IMR-90 (cell line): ENCODE results near the gene MSMP. TPM values are rescaled to one million over a fixed set of nuclear protein-coding genes. Genes with fewer than 3 reads are reported as not detected.

ENCODE experiments used
- ATAC-seq: fragments of 200-7000 bp; cut with Tn5 transposase; 2 replicates; pipeline ENCODE4 v1.9.1; 2020; ENCODE audit warnings: low read depth, mild to moderate bottlenecking, moderate library complexity
- BruUV-seq: library from RNA; stranded (reverse); fragments of 400-500 nt; replicated peaks from 2 replicates; lab custom pipeline; 2021; lab: Mats Ljungman, UMichigan
- CTCF ChIA-PET: fragments of 300-600 bp; formaldehyde crosslinking; extraction: SDS; loops from one replicate; lab custom pipeline; 2021; ENCODE audit warnings: antibody characterized with exemption; lab: Yijun Ruan, JAX
- POLR2A ChIA-PET: fragments of 300-600 bp; sonication (Branson Sonifier 250); formaldehyde crosslinking; loops from one replicate; lab custom pipeline; 2022; ENCODE audit warnings: antibody characterized with exemption; ENCODE audit not compliant: unreplicated experiment; lab: Charles Lee
- DNase-seq: peaks from one replicate; pipeline ENCODE4 v3.0.0; 2013
- H2AFZ ChIP-seq: replicated peaks from 2 replicates; pipeline ENCODE3; 2013; ENCODE audit warnings: low read length, mild to moderate bottlenecking; ENCODE audit not compliant: poor library complexity
- H2AK5ac ChIP-seq: 2 replicates; pipeline ENCODE4 v1.6.1; 2013; ENCODE audit warnings: low read depth, low read length, inconsistent platforms
- H2AK9ac ChIP-seq: replicated peaks from 2 replicates; pipeline ENCODE3; 2013; ENCODE audit warnings: mild to moderate bottlenecking, low read depth, low read length, moderate library complexity; ENCODE audit not compliant: poor library complexity
- H2BK120ac ChIP-seq: 2 replicates; pipeline ENCODE4 v1.6.1; 2013; ENCODE audit warnings: low read depth, low read length, inconsistent platforms
- H2BK15ac ChIP-seq: 3 replicates; pipeline ENCODE4 v1.6.1; 2013; ENCODE audit warnings: low read depth, low read length, inconsistent platforms
- H2BK20ac ChIP-seq: 2 replicates; pipeline ENCODE4 v1.6.1; 2013; ENCODE audit warnings: low read depth, mild to moderate bottlenecking, inconsistent platforms, low read length, moderate library complexity
- H2BK5ac ChIP-seq: 2 replicates; pipeline ENCODE4 v1.6.1; 2013; ENCODE audit warnings: mild to moderate bottlenecking, low read depth, low read length, inconsistent platforms; ENCODE audit not compliant: poor library complexity, severe bottlenecking
- H3K14ac ChIP-seq: replicated peaks from 2 replicates; pipeline ENCODE4 v1.6.1; 2013; ENCODE audit warnings: low read depth, low read length, inconsistent platforms
- H3K18ac ChIP-seq: 2 replicates; pipeline ENCODE4 v1.6.1; 2013; ENCODE audit warnings: low read depth, low read length, control low read depth
- H3K23ac ChIP-seq: 2 replicates; pipeline ENCODE4 v1.6.1; 2013; ENCODE audit warnings: low read depth, low read length, inconsistent platforms
- H3K27ac ChIP-seq: 2 replicates; pipeline ENCODE4 v1.5.1; 2013; ENCODE audit warnings: mild to moderate bottlenecking, control low read depth, low read length; ENCODE audit not compliant: insufficient read depth
- H3K27me3 ChIP-seq: 2 replicates; pipeline ENCODE4 v1.6.1; 2013; ENCODE audit warnings: low read length; ENCODE audit not compliant: control insufficient read depth, insufficient read depth
- H3K36me3 ChIP-seq: 2 replicates; pipeline ENCODE4 v1.6.1; 2013; ENCODE audit warnings: low read length, mixed read lengths; ENCODE audit not compliant: control insufficient read depth, insufficient read depth
- H3K4ac ChIP-seq: 2 replicates; pipeline ENCODE4 v1.6.1; 2013; ENCODE audit warnings: low read depth, low read length, inconsistent platforms
- H3K4me1 ChIP-seq: 2 replicates; pipeline ENCODE4 v1.6.1; 2013; ENCODE audit warnings: low read length, mixed read lengths; ENCODE audit not compliant: control insufficient read depth, insufficient read depth
- H3K4me2 ChIP-seq: 2 replicates; pipeline ENCODE4 v1.6.1; 2013; ENCODE audit warnings: low read depth, mild to moderate bottlenecking, control low read depth, low read length, moderate library complexity
- H3K4me3 ChIP-seq: 2 replicates; pipeline ENCODE4 v1.5.1; 2013; ENCODE audit warnings: low read depth, mild to moderate bottlenecking, control low read depth, low read length, moderate library complexity; ENCODE audit not compliant: insufficient read depth
- H3K56ac ChIP-seq: 2 replicates; pipeline ENCODE4 v1.6.1; 2013; ENCODE audit warnings: low read length, inconsistent platforms; ENCODE audit not compliant: insufficient read depth; ENCODE audit errors: extremely low read depth
- H3K79me1 ChIP-seq, 2 experiments: 2 replicates each; pipeline ENCODE4 v1.6.1; 2013; ENCODE audit warnings: low read length in 2 of 2, inconsistent platforms in 1 of 2, low read depth in 1 of 2
- H3K9ac ChIP-seq: 2 replicates; pipeline ENCODE4 v1.6.1; 2013; ENCODE audit warnings: low read depth, low read length, control low read depth
- H3K9me1 ChIP-seq: 2 replicates; pipeline ENCODE4 v1.6.1; 2013; ENCODE audit warnings: low read length, inconsistent platforms; ENCODE audit not compliant: insufficient read depth
- H3K9me3 ChIP-seq: 2 replicates; pipeline ENCODE4 v1.6.1; 2013; ENCODE audit warnings: low read length; ENCODE audit not compliant: control insufficient read depth, insufficient read depth
- H4K20me1 ChIP-seq: 2 replicates; pipeline ENCODE4 v1.6.1; 2013; ENCODE audit warnings: low read length, inconsistent platforms; ENCODE audit not compliant: insufficient read depth
- H4K5ac ChIP-seq: 2 replicates; pipeline ENCODE4 v1.6.1; 2013; ENCODE audit warnings: mild to moderate bottlenecking, low read depth, low read length, control low read depth
- H4K8ac ChIP-seq, 2 experiments: 2 replicates each; pipeline ENCODE4 v1.6.1; 2013; ENCODE audit warnings: low read depth in 2 of 2, low read length in 2 of 2, control low read depth in 1 of 2, inconsistent platforms in 1 of 2
- H4K91ac ChIP-seq: 2 replicates; pipeline ENCODE4 v1.6.1; 2013; ENCODE audit warnings: low read depth, low read length, inconsistent platforms; ENCODE audit not compliant: insufficient read depth
- BHLHE40 ChIP-seq: fragments of 150-350 bp; IDR thresholded peaks from 2 replicates; pipeline ENCODE4 v1.6.1; 2016; ENCODE audit warnings: mild to moderate bottlenecking, low read depth, low read length
- CEBPB ChIP-seq: IDR thresholded peaks from 2 replicates; pipeline ENCODE4 v1.6.1; 2012; ENCODE audit warnings: low read depth, low read length, improper control_type of control experiment
- CHD1 ChIP-seq: IDR thresholded peaks from 2 replicates; pipeline ENCODE4 v1.6.1; 2012; ENCODE audit warnings: low read depth, low read length, improper control_type of control experiment
- ELK1 ChIP-seq: fragments of 150-350 bp; IDR thresholded peaks from 2 replicates; pipeline ENCODE4 v1.6.1; 2016; ENCODE audit warnings: low read depth, mild to moderate bottlenecking, low read length, moderate library complexity, borderline replicate concordance
- FOS ChIP-seq: fragments of 150-350 bp; IDR thresholded peaks from 2 replicates; pipeline ENCODE4 v1.6.1; 2016; ENCODE audit warnings: low read depth, low read length
- MAFK ChIP-seq: IDR thresholded peaks from 2 replicates; pipeline ENCODE4 v1.6.1; 2012; ENCODE audit warnings: low read depth, low read length, improper control_type of control experiment
- MAZ ChIP-seq: IDR thresholded peaks from 2 replicates; pipeline ENCODE4 v1.6.1; 2012; ENCODE audit warnings: low read depth, mild to moderate bottlenecking, low read length, improper control_type of control experiment, moderate library complexity, borderline replicate concordance
- NFE2L2 ChIP-seq: fragments of 150-350 bp; IDR thresholded peaks from 2 replicates; pipeline ENCODE4 v1.6.1; 2016; ENCODE audit warnings: low read depth, mild to moderate bottlenecking, low read length
- POLR2A ChIP-seq: IDR thresholded peaks from 2 replicates; pipeline ENCODE4 v1.6.1; 2012; ENCODE audit warnings: mild to moderate bottlenecking, low read depth, low read length
- RCOR1 ChIP-seq: IDR thresholded peaks from 2 replicates; pipeline ENCODE4 v1.6.1; 2012; ENCODE audit warnings: mild to moderate bottlenecking, low read length, improper control_type of control experiment; ENCODE audit not compliant: insufficient replicate concordance
- RFX5 ChIP-seq: IDR thresholded peaks from 2 replicates; pipeline ENCODE4 v1.8.0; 2012; ENCODE audit warnings: low read depth, mild to moderate bottlenecking, low read length, moderate library complexity
- SMC3 ChIP-seq: fragments of 150-350 bp; IDR thresholded peaks from 2 replicates; pipeline ENCODE4 v1.6.1; 2016; ENCODE audit warnings: low read depth, mild to moderate bottlenecking, antibody characterized with exemption, low read length, moderate library complexity
- USF2 ChIP-seq: fragments of 150-350 bp; IDR thresholded peaks from 2 replicates; pipeline ENCODE4 v1.6.1; 2017; ENCODE audit warnings: mild to moderate bottlenecking, antibody characterized with exemption, low read length, low read depth
- WGBS, 2 experiments: methylation state at CpG; one replicate each; pipeline versions ENCODE4 v1.1.5 to v1.1.7; 2013; ENCODE audit warnings: missing lambda C conversion rate in 2 of 2; ENCODE audit not compliant: insufficient read length in 1 of 2; ENCODE audit errors: extremely low coverage in 2 of 2; 5-methylcytosine and 5-hydroxymethylcytosine counted together
- dilution Hi-C: fragments of 300-500 bp; cut with HindIII; formaldehyde crosslinking; loops from one replicate; pipeline ENCODE4 v1.14.3; 2018; ENCODE audit warnings: low sequenced_read_pairs; ENCODE audit not compliant: unreplicated experiment
- in situ Hi-C: fragments of 300-500 bp; cut with MboI; formaldehyde crosslinking; loops from 3 replicates; pipeline ENCODE4 v1.14.3; 2019; ENCODE audit warnings: low sequenced_read_pairs, inconsistent platforms, mixed read lengths
- intact Hi-C: fragments of 100-400 bp; cut with micrococcal nuclease; formaldehyde crosslinking; loops from 2 replicates; pipeline ENCODE4 v1.10.0; 2022
- polyA plus RNA-seq, 3 experiments: library from polyadenylated mRNA; depleted of rRNA; stranded (reverse); fragments of >200 nt; gene quantifications; 2 replicates each; pipeline ENCODE4 v1.2.3, GENCODE V29; 2012; ENCODE audit warnings: low replicate concordance in 1 of 3
- total RNA-seq: library from RNA; depleted of rRNA; stranded (reverse); fragments of >200 nt; gene quantifications from 2 replicates; pipeline ENCODE4 v1.2.3, GENCODE V29; 2012

MSMP gene
- total and polyA plus RNA-seq, 2 of the 4 experiments (the other 2 are of a cell fraction) = not detected

- TF ChIP-seq ELK1 = no peak
Measured at GRCh38 chr9:35714123-35714522, 40.0 kb downstream of the MSMP start (continued).

GRCh38 chr9:35713578-35713977 is 40.5 kb downstream of the MSMP start:
- DNase-seq (no peak), ATAC-seq (no peak)
- Histone ChIP-seq H2BK120ac (no peak overlapping the region), H4K91ac (no peak overlapping the region), H4K20me1 (peaks cover 30% of the 10 kb centered on the region), H2BK5ac (no peak overlapping the region), H4K5ac (no peak overlapping the region), H3K4me2 (no peak overlapping the region), H3K4ac (no peak overlapping the region), H2BK15ac (no peak overlapping the region), H3K4me3 (no peak overlapping the region), H2AFZ (no peak overlapping the region), H3K9me1 (no peaks in the 10 kb centered on the region; the same call in 1 of the 2 replicates), H4K8ac (no peak overlapping the region), H2AK9ac (no peak overlapping the region), H3K4me1 (no peaks in the 10 kb centered on the region), H3K79me1 (peaks cover 30 to 65% of the 10 kb centered on the region in 2 experiments; a peak in 3 of 4 replicates), H3K27me3 (no peaks in the 10 kb centered on the region), H3K56ac (no peak overlapping the region), H3K27ac (no peak overlapping the region), H3K23ac (no peak overlapping the region), H3K9me3 (no peaks in the 10 kb centered on the region), H2BK20ac (no peak overlapping the region), H3K18ac (no peak overlapping the region), H2AK5ac (no peak overlapping the region), H3K14ac (no peak overlapping the region), H3K9ac (no peak overlapping the region), H3K36me3 (peaks cover 84% of the 10 kb centered on the region)
- no TSS peak for BruUV-seq
- CTCF ChIA-PET = interaction anchor here (0.7 to 1.5 kb wide), 3 partner anchors 9 to 53 kb away, joined by 3 read pairs; no protein-coding TSS in a partner anchor
- no CpG with 5 or more reads among the region's 3 CpGs for WGBS, 2 experiments
- dilution Hi-C loops = no loop called here
- intact Hi-C loops = no loop called here
- in situ Hi-C loops = no loop called here
- POLR2A ChIA-PET = no interaction called here
- TF ChIP-seq BHLHE40 (no peak), RFX5 (no peak), SMC3 (no peak), CHD1 (no peak), FOS (no peak), NFE2L2 (no peak), MAZ (no peak), RCOR1 (no peak), CEBPB (no peak), USF2 (no peak), MAFK (no peak), POLR2A (no peak), ELK1 (no peak)
